ENCODE data around the gene XYLT1.

- no peak for TF ChIP-seq CTCF (IDR thresholded peaks at IDR 0.05; ENCODE audit: low read depth, low read length)
- TF ChIP-seq EZH2phosphoT487 (IDR thresholded peaks at IDR 0.05; ENCODE audit: low read depth) = no peak
Observed at GRCh38 chr16:17377360-17378324, 93.1 kb downstream of the XYLT1 start.

Data from OCI-LY3 (cell line).